ENCODE data around the gene BMAL1.

The BMAL1 gene

DNA sequence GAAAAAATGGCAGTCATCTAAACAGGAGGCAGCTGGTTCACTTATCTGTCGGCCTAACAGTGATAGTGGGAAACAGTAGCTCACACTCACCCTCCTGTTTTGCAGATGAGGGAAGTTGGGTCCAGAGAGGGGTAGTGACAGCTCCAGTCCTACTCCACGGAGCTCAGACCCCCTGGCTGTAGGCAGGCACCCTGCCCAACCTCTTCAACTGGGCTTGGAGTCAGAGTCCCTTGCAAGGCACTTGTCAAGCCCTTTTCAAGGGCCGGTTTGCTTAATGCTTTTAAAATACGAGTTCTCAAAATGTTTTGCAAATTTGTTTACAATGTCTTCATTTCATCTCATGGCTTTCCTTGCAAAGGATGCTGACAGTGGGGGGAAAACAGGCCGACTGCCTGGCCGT, 75.1 kb downstream of the BMAL1 start:
- no peak overlapping the region for H3K9ac ChIP-seq
- peaks cover 18 to 25% (median 20%) of the 10 kb centered on the region in 10 experiments for H3K4me1 ChIP-seq
- TF ChIP-seq Cebpa-rat (IDR thresholded peaks at IDR 0.05) = no peak
- no peak overlapping the region for H3K27ac ChIP-seq
- no peak overlapping the region for H3K4me3 ChIP-seq
- peaks cover 69 to 89% (median 78%) of the 10 kb centered on the region in 11 experiments for H3K36me3 ChIP-seq
- H4K20me1 ChIP-seq = peaks cover 5 to 92% (median 28%) of the 10 kb centered on the region in 11 experiments; a peak in 16 of 22 replicates
- H3K4me2 ChIP-seq = no peak overlapping the region
- no peaks in the 10 kb centered on the region for H3K9me3 ChIP-seq (replicated peaks in 1 of 11)
- no peaks in the 10 kb centered on the region for H3K27me3 ChIP-seq

DNA sequence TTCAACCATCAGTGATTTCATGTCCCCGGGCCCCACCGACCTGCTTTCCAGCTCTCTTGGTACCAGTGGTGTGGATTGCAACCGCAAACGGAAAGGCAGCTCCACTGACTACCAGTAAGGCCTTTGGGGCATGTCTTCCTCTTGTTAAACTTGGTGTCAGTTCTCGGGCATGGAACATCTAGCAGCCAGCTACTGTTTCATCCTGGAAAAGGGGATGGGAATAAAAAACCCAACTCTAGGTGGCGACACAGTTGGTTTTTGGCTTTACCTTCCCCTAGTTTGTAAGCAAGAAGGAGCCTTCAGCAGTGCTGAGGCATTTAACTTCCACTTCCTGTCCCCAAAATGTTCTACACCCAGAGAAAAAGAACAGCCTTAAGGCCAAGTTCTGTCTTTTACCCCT, 76.7 kb downstream of the BMAL1 start:
- Histone ChIP-seq H3K9me3 (replicated peaks in 1 of 11) (no peaks in the 10 kb centered on the region), H3K27ac (no peak overlapping the region), H3K9ac (no peak overlapping the region), H3K4me3 (no peak overlapping the region), H3K4me1 (peaks cover 1 to 9% (median 4%) of the 10 kb centered on the region in 10 experiments; a peak in 18 of 20 replicates), H3K36me3 (peaks cover 82 to 99% (median 94%) of the 10 kb centered on the region in 11 experiments), H3K4me2 (no peak overlapping the region), H3K27me3 (no peaks in the 10 kb centered on the region), H4K20me1 (peaks cover 0 to 78% (median 12%) of the 10 kb centered on the region in 11 experiments; a peak in 10 of 22 replicates)
- no peak for TF ChIP-seq Cebpa-rat (IDR thresholded peaks at IDR 0.05)

GRCh38 chr11:13355191-13355590, 77.6 kb downstream of the BMAL1 start:
- peaks cover 0 to 4% (median 0%) of the 10 kb centered on the region in 10 experiments; a peak in 1 of 20 replicates for H3K4me1 ChIP-seq
- H3K9ac ChIP-seq = no peak overlapping the region
- no peak overlapping the region for H3K4me2 ChIP-seq
- no peak for TF ChIP-seq Cebpa-rat (IDR thresholded peaks at IDR 0.05)
- no peak overlapping the region for H3K4me3 ChIP-seq
- no peaks in the 10 kb centered on the region for H3K27me3 ChIP-seq
- H3K27ac ChIP-seq = no peak overlapping the region
- H3K36me3 ChIP-seq = peaks cover 84 to 99% (median 95%) of the 10 kb centered on the region in 11 experiments
- H3K9me3 ChIP-seq (replicated peaks in 1 of 11) = no peaks in the 10 kb centered on the region
- peaks cover 0 to 69% (median 12%) of the 10 kb centered on the region in 11 experiments; a peak in 8 of 22 replicates for H4K20me1 ChIP-seq

DNA sequence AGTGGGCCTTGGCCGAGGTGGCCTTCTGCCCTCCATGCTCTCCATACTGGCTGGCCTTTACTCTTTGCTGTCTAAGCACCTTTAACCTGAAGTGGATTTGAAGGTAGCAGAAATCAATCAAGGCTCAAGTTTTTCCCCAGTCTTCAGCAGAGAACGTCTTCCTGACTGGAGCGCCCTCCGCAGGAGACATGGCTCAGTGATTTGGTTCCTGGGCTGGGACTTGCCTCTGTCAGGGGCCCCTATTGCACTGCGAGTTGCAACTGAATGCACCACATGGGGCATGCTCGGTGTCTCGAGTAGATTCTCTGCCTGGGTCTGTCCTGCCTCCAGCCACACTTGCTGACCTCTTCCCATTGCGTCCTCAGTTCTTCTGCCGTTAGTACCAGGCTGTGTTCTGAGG, 79.6 kb downstream of the BMAL1 start:
- no peak for TF ChIP-seq Cebpa-rat (IDR thresholded peaks at IDR 0.05)
- peaks cover 89 to 99% (median 96%) of the 10 kb centered on the region in 11 experiments for H3K36me3 ChIP-seq

DNA sequence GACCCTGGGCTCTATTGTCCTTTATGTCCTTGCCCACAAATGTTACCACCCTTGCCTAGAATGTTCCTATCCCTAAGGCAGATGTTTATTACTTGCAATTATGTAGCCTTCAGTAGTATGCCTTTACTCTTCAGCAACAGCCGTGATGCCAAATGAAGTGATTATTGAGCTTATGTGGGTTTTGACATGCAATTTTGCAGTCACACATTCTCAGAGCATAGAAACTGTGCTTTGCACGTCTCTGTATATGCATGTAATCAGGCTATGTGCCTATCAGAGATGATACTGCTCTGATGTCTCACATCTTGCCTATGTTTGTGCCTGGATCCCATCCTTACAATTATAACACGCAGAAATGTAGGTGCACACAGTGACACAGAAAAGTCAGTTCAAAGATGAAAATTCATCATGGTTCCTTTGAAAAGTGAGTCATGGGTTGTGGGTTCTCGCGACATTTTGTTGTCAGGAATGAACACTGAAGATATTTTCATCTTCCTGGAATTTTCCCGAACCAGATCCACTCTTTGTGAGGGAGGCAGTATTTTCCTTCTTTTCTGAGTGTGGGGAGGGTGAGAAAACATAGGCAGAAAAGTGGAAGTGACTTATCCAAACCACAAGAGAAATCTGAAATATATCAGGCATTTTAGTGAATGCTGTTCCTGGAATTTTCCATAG, 81.1 kb downstream of the BMAL1 start:
- no peak overlapping the region for H3K9ac ChIP-seq
- peaks cover 0 to 4% (median 0%) of the 10 kb centered on the region in 10 experiments; a peak in 3 of 20 replicates for H3K4me1 ChIP-seq
- no peaks in the 10 kb centered on the region for H3K27me3 ChIP-seq
- no peak overlapping the region for H3K27ac ChIP-seq
- H3K4me3 ChIP-seq = no peak overlapping the region
- H3K4me2 ChIP-seq = no peak overlapping the region
- H3K36me3 ChIP-seq = peaks cover 88 to 99% (median 95%) of the 10 kb centered on the region in 11 experiments
- H4K20me1 ChIP-seq = peaks cover 0 to 43% (median 6%) of the 10 kb centered on the region in 11 experiments; a peak in 8 of 22 replicates
- no peak for TF ChIP-seq Cebpa-rat (IDR thresholded peaks at IDR 0.05)
- H3K9me3 ChIP-seq (replicated peaks in 1 of 11) = no peaks in the 10 kb centered on the region

More for the DNA sequence above, 79.6 kb downstream of the BMAL1 start:
- Histone ChIP-seq H4K20me1 (peaks cover 0 to 51% (median 12%) of the 10 kb centered on the region in 11 experiments; a peak in 8 of 22 replicates), H3K4me3 (no peak overlapping the region), H3K9ac (no peak overlapping the region), H3K4me2 (no peak overlapping the region), H3K27ac (no peak overlapping the region), H3K27me3 (no peaks in the 10 kb centered on the region), H3K9me3 (replicated peaks in 1 of 11) (no peaks in the 10 kb centered on the region), H3K4me1 (peaks cover 0 to 4% (median 0%) of the 10 kb centered on the region in 10 experiments; a peak in 1 of 20 replicates)

- TF ChIP-seq Cebpa-rat (IDR thresholded peaks at IDR 0.05) = no peak
- peaks cover 0 to 19% (median 0%) of the 10 kb centered on the region in 11 experiments; a peak in 6 of 22 replicates for H4K20me1 ChIP-seq
- H3K27ac ChIP-seq = no peak overlapping the region
- H3K4me1 ChIP-seq = peaks cover 0 to 5% (median 0%) of the 10 kb centered on the region in 10 experiments; a peak in 2 of 20 replicates
- H3K9me3 ChIP-seq (replicated peaks in 1 of 11) = no peaks in the 10 kb centered on the region
- no peak overlapping the region for H3K4me2 ChIP-seq
- peaks cover 94 to 100% (median 99%) of the 10 kb centered on the region in 11 experiments for H3K36me3 ChIP-seq
- H3K4me3 ChIP-seq = no peak overlapping the region
- no peaks in the 10 kb centered on the region for H3K27me3 ChIP-seq
- H3K9ac ChIP-seq = no peak overlapping the region
These were observed 85.1 kb downstream of the BMAL1 start for GRCh38 chr11:13362596-13363109.

- peaks cover 97 to 100% (median 98%) of the 10 kb centered on the region in 11 experiments for H3K36me3 ChIP-seq
- no peak overlapping the region for H3K4me3 ChIP-seq
- H3K4me1 ChIP-seq = peaks cover 0 to 5% (median 0%) of the 10 kb centered on the region in 10 experiments; a peak in 2 of 20 replicates
- H3K27ac ChIP-seq = no peak overlapping the region
- H3K27me3 ChIP-seq = no peaks in the 10 kb centered on the region
- H3K9me3 ChIP-seq (replicated peaks in 1 of 11) = no peaks in the 10 kb centered on the region
- peaks cover 0 to 25% (median 0%) of the 10 kb centered on the region in 11 experiments; a peak in 5 of 22 replicates for H4K20me1 ChIP-seq
- H3K9ac ChIP-seq = no peak overlapping the region
- H3K4me2 ChIP-seq = no peak overlapping the region
- TF ChIP-seq Cebpa-rat (IDR thresholded peaks at IDR 0.05) = no peak
These were observed 86.8 kb downstream of the BMAL1 start for GRCh38 chr11:13364388-13364787.

GRCh38 chr11:13366266-13367026, 88.9 kb downstream of the BMAL1 start:
- H3K36me3 ChIP-seq = peaks cover 96 to 100% (median 98%) of the 10 kb centered on the region in 11 experiments

DNA sequence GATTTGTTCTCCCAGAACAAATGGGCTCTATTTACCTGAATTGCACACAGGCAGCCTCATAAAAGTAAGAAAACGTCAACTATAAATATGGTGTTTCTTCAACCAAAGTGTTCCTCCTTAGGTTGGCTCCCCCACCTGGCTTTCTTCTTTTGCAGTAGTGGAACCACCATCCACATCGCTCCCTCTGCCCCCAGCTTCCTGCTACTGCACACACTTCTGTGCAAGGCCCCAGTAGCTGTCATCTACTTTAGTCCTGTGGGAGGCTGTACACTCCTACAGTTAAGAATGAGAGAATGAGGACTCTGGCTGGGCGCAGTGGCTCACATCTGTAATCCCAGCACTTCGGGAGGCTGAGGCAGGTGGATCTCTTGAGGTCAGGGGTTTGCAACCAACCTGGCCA, 89.5 kb downstream of the BMAL1 start:
- Histone ChIP-seq H3K9me3 (replicated peaks in 1 of 11) (no peaks in the 10 kb centered on the region), H3K4me2 (no peak overlapping the region), H3K4me3 (no peak overlapping the region), H3K4me1 (peaks cover 0 to 5% (median 0%) of the 10 kb centered on the region in 10 experiments; a peak in 2 of 20 replicates), H3K9ac (no peak overlapping the region), H3K27ac (no peak overlapping the region), H3K36me3 (peaks cover 96 to 100% (median 98%) of the 10 kb centered on the region in 11 experiments), H4K20me1 (peaks cover 0 to 23% (median 0%) of the 10 kb centered on the region in 11 experiments; a peak in 5 of 22 replicates), H3K27me3 (no peaks in the 10 kb centered on the region)
- no peak for TF ChIP-seq Cebpa-rat (IDR thresholded peaks at IDR 0.05)

More at GRCh38 chr11:13366266-13367026, 88.9 kb downstream of the BMAL1 start:
- peaks cover 0 to 25% (median 0%) of the 10 kb centered on the region in 11 experiments; a peak in 5 of 22 replicates for H4K20me1 ChIP-seq
- H3K27ac ChIP-seq = no peak overlapping the region
- H3K4me3 ChIP-seq = no peak overlapping the region
- no peaks in the 10 kb centered on the region for H3K27me3 ChIP-seq
- H3K9ac ChIP-seq = no peak overlapping the region
- H3K4me2 ChIP-seq = no peak overlapping the region
- no peaks in the 10 kb centered on the region for H3K9me3 ChIP-seq (replicated peaks in 1 of 11)
- H3K4me1 ChIP-seq = peaks cover 0 to 5% (median 0%) of the 10 kb centered on the region in 10 experiments; a peak in 2 of 20 replicates
- TF ChIP-seq Cebpa-rat (IDR thresholded peaks at IDR 0.05) = no peak

All from BLaER1 treated with 17β-estradiol and CSF1 and Interleukin-3, amounts not matched to agents 10 nM and 100 nM (cell line).